GM21825 (cell line): ENCODE data around the gene SH3TC1.

Source experiments
- ATAC-seq: cut with Tn5 transposase; IDR thresholded peaks from one replicate; pipeline ENCODE4 v1.9.1; 2021; ENCODE audit warnings: mild to moderate bottlenecking, moderate library complexity; ENCODE audit not compliant: unreplicated experiment

The SH3TC1 gene

GRCh38 chr4:8227771-8228318, 28.8 kb downstream of the SH3TC1 start:
- no peak for ATAC-seq

- peak; percentile 69 for ATAC-seq
These were observed 29.5 kb downstream of the SH3TC1 start for GRCh38 chr4:8228319-8229250.

GRCh38 chr4:8229331-8229975, 30.4 kb downstream of the SH3TC1 start:
- no peak for ATAC-seq

GRCh38 chr4:8230033-8230432, 30.9 kb downstream of the SH3TC1 start:
- no peak for ATAC-seq

GRCh38 chr4:8230891-8231290, 31.8 kb downstream of the SH3TC1 start:
- no peak for ATAC-seq

GRCh38 chr4:8231551-8232049, 32.5 kb downstream of the SH3TC1 start:
- no peak for ATAC-seq

GRCh38 chr4:8232748-8233147, 33.7 kb downstream of the SH3TC1 start:
- no peak for ATAC-seq

- no peak for ATAC-seq
These were observed 34.8 kb downstream of the SH3TC1 start for GRCh38 chr4:8233672-8234484.

GRCh38 chr4:8234715-8235114, 35.6 kb downstream of the SH3TC1 start:
- no peak for ATAC-seq

- no peak for ATAC-seq
These were observed 36.1 kb downstream of the SH3TC1 start for GRCh38 chr4:8235224-8235623.

- no peak for ATAC-seq
These were observed 36.6 kb downstream of the SH3TC1 start for GRCh38 chr4:8235686-8236085.

- no peak for ATAC-seq
These were observed 37.2 kb downstream of the SH3TC1 start for GRCh38 chr4:8236106-8236919.

GRCh38 chr4:8236920-8237195, 37.8 kb downstream of the SH3TC1 start:
- no peak for ATAC-seq

GRCh38 chr4:8237256-8237989, 38.3 kb downstream of the SH3TC1 start:
- ATAC-seq = no peak

- no peak for ATAC-seq
These were observed 39.0 kb downstream of the SH3TC1 start for GRCh38 chr4:8238036-8238511.

- ATAC-seq = no peak
These were observed 39.5 kb downstream of the SH3TC1 start for GRCh38 chr4:8238515-8239053.

- ATAC-seq = no peak
These were observed 40.1 kb downstream of the SH3TC1 start for GRCh38 chr4:8239226-8239625.

- ATAC-seq = no peak
These were observed 40.6 kb downstream of the SH3TC1 start for GRCh38 chr4:8239661-8240060.
